ENCODE data around the gene SMG6.

GRCh38 chr17:2222901-2223616 is 80.5 kb downstream of the SMG6 start:
- TF ChIP-seq ESRRG (CRISPR knock-in tag; IDR thresholded peaks at IDR 0.05) (no peak), TCF4 (CRISPR knock-in tag; IDR thresholded peaks at IDR 0.05; ENCODE audit: borderline replicate concordance) (no peak; the same call in 1 of the 2 replicates), ZC3H10 (CRISPR knock-in tag; IDR thresholded peaks at IDR 0.05) (no peak), ZNF565 (CRISPR knock-in tag; conservative IDR thresholded peaks at IDR 0.05; ENCODE audit: low read depth) (no peak)
